Subcutaneous abdominal adipose tissue (tissue), 5 donors: Measurements from ENCODE around the gene BLM.

Source experiments
- H3K27ac ChIP-seq: one replicate; pipeline ENCODE4 v1.7.0; 2013; ENCODE audit warnings: low read depth, mild to moderate bottlenecking, inconsistent platforms, low read length, moderate library complexity
- H3K27me3 ChIP-seq, 5 donors: one replicate each; pipeline ENCODE4 v1.7.0; 2013; ENCODE audit warnings: low read length in 5 of 5, inconsistent platforms in 1 of 5; ENCODE audit not compliant: control insufficient read depth in 5 of 5, insufficient read depth in 4 of 5
- H3K36me3 ChIP-seq, 5 donors: one replicate each; pipeline ENCODE4 v1.7.0; 2013; ENCODE audit warnings: low read length in 5 of 5; ENCODE audit not compliant: control insufficient read depth in 5 of 5, insufficient read depth in 5 of 5
- H3K4me1 ChIP-seq, 5 donors: one replicate each; pipeline ENCODE4 v1.7.0; 2013; ENCODE audit warnings: low read length in 5 of 5, mild to moderate bottlenecking in 3 of 5, moderate library complexity in 1 of 5; ENCODE audit not compliant: control insufficient read depth in 5 of 5, insufficient read depth in 5 of 5
- H3K4me3 ChIP-seq, 5 donors: one replicate each; pipeline ENCODE4 v1.7.0; 2013; ENCODE audit warnings: low read length in 5 of 5, low read depth in 1 of 5
- H3K9ac ChIP-seq, 5 donors: one replicate each; pipeline ENCODE4 v1.7.0; 2013; ENCODE audit warnings: low read length in 5 of 5, mild to moderate bottlenecking in 4 of 5, moderate library complexity in 3 of 5
- H3K9me3 ChIP-seq, 5 donors: one replicate each; pipeline ENCODE4 v1.7.0; 2013; ENCODE audit warnings: low read length in 5 of 5; ENCODE audit not compliant: control insufficient read depth in 5 of 5
- donor health status: healthy.
- donor health status: healthy.
- donor health status: healthy.
- donor health status: healthy.
- donor health status: healthy.

The BLM gene

GRCh38 chr15:90773485-90773884 is 56.3 kb downstream of the BLM start:
- no peak overlapping the region for H3K9ac ChIP-seq
- no peaks in the 10 kb centered on the region for H3K27me3 ChIP-seq
- no peaks in the 10 kb centered on the region for H3K4me1 ChIP-seq
- no peak overlapping the region for H3K4me3 ChIP-seq
- H3K9me3 ChIP-seq, result no peaks in the 10 kb centered on the region
- no peaks in the 10 kb centered on the region for H3K36me3 ChIP-seq
- H3K27ac ChIP-seq, result no peak overlapping the region

GRCh38 chr15:90774731-90775514 is 57.8 kb downstream of the BLM start:
- H3K4me3 ChIP-seq, result no peak overlapping the region
- no peak overlapping the region for H3K9ac ChIP-seq
- no peaks in the 10 kb centered on the region for H3K9me3 ChIP-seq
- no peak overlapping the region for H3K27ac ChIP-seq
- H3K27me3 ChIP-seq, result no peaks in the 10 kb centered on the region
- H3K4me1 ChIP-seq, result no peaks in the 10 kb centered on the region
- H3K36me3 ChIP-seq, result no peaks in the 10 kb centered on the region

GRCh38 chr15:90780916-90781315 is 63.8 kb downstream of the BLM start:
- Histone ChIP-seq H3K36me3 (no peaks in the 10 kb centered on the region), H3K9ac (no peak overlapping the region), H3K4me3 (no peak overlapping the region), H3K4me1 (no peaks in the 10 kb centered on the region), H3K27me3 (no peaks in the 10 kb centered on the region), H3K27ac (no peak overlapping the region), H3K9me3 (no peaks in the 10 kb centered on the region)

- H3K36me3 ChIP-seq, result no peaks in the 10 kb centered on the region
- no peaks in the 10 kb centered on the region for H3K9me3 ChIP-seq
- H3K27ac ChIP-seq, result no peak overlapping the region
- H3K27me3 ChIP-seq, result no peaks in the 10 kb centered on the region
- H3K4me1 ChIP-seq, result no peaks in the 10 kb centered on the region
- no peak overlapping the region for H3K4me3 ChIP-seq
- no peak overlapping the region for H3K9ac ChIP-seq
Measured at GRCh38 chr15:90782442-90782841, 65.3 kb downstream of the BLM start.

- Histone ChIP-seq H3K27me3 (no peaks in the 10 kb centered on the region), H3K36me3 (no peaks in the 10 kb centered on the region), H3K4me1 (no peaks in the 10 kb centered on the region), H3K27ac (no peak overlapping the region), H3K9ac (no peak overlapping the region), H3K4me3 (no peak overlapping the region), H3K9me3 (no peaks in the 10 kb centered on the region)
Measured at GRCh38 chr15:90787881-90788280, 70.7 kb downstream of the BLM start.

GRCh38 chr15:90789462-90789861 is 72.3 kb downstream of the BLM start:
- Histone ChIP-seq H3K27me3 (no peaks in the 10 kb centered on the region), H3K27ac (no peak overlapping the region), H3K4me1 (no peaks in the 10 kb centered on the region), H3K4me3 (no peak overlapping the region), H3K9ac (no peak overlapping the region), H3K36me3 (no peaks in the 10 kb centered on the region), H3K9me3 (no peaks in the 10 kb centered on the region)

GRCh38 chr15:90790057-90790456 is 72.9 kb downstream of the BLM start:
- H3K9me3 ChIP-seq, result no peaks in the 10 kb centered on the region
- no peak overlapping the region for H3K27ac ChIP-seq
- no peaks in the 10 kb centered on the region for H3K36me3 ChIP-seq

GRCh38 chr15:90790561-90790960 is 73.4 kb downstream of the BLM start:
- Histone ChIP-seq H3K9ac (no peak overlapping the region), H3K27ac (no peak overlapping the region), H3K9me3 (no peaks in the 10 kb centered on the region), H3K4me1 (no peaks in the 10 kb centered on the region), H3K27me3 (no peaks in the 10 kb centered on the region), H3K4me3 (no peak overlapping the region), H3K36me3 (no peaks in the 10 kb centered on the region)

More at GRCh38 chr15:90790057-90790456, 72.9 kb downstream of the BLM start:
- H3K27me3 ChIP-seq, result no peaks in the 10 kb centered on the region
- no peak overlapping the region for H3K4me3 ChIP-seq
- no peaks in the 10 kb centered on the region for H3K4me1 ChIP-seq
- H3K9ac ChIP-seq, result no peak overlapping the region

- Histone ChIP-seq H3K36me3 (no peaks in the 10 kb centered on the region), H3K4me3 (no peak overlapping the region), H3K27me3 (no peaks in the 10 kb centered on the region), H3K4me1 (no peaks in the 10 kb centered on the region), H3K9me3 (no peaks in the 10 kb centered on the region), H3K9ac (no peak overlapping the region), H3K27ac (no peak overlapping the region)
Measured at GRCh38 chr15:90794538-90794937, 77.4 kb downstream of the BLM start.

GRCh38 chr15:90799639-90800170 is 82.6 kb downstream of the BLM start:
- Histone ChIP-seq H3K27me3 (no peaks in the 10 kb centered on the region), H3K36me3 (no peaks in the 10 kb centered on the region), H3K9ac (no peak overlapping the region), H3K4me3 (no peak overlapping the region), H3K9me3 (no peaks in the 10 kb centered on the region), H3K27ac (no peak overlapping the region), H3K4me1 (no peaks in the 10 kb centered on the region)
